ENCODE data around the gene COX8C.

DNA sequence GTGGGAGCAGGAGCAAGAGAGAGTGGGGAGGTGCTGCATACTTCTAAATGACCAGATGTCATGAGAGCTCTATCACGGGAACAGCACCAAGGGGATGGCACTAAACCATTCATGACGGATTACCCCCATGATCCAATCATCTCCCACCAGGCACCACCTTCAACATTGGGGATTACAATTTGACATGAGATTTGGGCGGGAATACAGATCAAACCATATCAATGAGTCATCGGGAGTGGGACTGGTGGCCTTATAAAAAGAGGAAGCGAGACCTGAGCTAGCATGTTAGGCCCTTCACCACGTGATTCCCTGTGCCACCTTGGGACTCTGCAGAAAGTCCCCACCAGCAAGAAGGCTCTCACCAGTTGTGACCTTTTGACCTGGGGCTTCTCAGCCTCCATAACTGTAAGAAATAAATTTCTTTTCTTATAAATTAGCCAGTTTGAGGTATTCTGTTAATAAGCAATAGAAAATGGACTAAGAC is 28.7 kb downstream of the COX8C start:
- TF ChIP-seq, protein P1, sequence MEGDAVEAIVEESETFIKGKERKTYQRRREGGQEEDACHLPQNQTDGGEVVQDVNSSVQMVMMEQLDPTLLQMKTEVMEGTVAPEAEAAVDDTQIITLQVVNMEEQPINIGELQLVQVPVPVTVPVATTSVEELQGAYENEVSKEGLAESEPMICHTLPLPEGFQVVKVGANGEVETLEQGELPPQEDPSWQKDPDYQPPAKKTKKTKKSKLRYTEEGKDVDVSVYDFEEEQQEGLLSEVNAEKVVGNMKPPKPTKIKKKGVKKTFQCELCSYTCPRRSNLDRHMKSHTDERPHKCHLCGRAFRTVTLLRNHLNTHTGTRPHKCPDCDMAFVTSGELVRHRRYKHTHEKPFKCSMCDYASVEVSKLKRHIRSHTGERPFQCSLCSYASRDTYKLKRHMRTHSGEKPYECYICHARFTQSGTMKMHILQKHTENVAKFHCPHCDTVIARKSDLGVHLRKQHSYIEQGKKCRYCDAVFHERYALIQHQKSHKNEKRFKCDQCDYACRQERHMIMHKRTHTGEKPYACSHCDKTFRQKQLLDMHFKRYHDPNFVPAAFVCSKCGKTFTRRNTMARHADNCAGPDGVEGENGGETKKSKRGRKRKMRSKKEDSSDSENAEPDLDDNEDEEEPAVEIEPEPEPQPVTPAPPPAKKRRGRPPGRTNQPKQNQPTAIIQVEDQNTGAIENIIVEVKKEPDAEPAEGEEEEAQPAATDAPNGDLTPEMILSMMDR (IDR thresholded peaks at IDR 0.05), result no peak
- TF ChIP-seq, protein P2, sequence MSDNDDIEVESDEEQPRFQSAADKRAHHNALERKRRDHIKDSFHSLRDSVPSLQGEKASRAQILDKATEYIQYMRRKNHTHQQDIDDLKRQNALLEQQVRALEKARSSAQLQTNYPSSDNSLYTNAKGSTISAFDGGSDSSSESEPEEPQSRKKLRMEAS (IDR thresholded peaks at IDR 0.05), result no peak
- no peak for TF ChIP-seq TP53 (CRISPR knock-in tag; IDR thresholded peaks at IDR 0.05)
- TF ChIP-seq HOXA7 (CRISPR knock-in tag; IDR thresholded peaks at IDR 0.05), result no peak
- TF ChIP-seq, protein P3, sequence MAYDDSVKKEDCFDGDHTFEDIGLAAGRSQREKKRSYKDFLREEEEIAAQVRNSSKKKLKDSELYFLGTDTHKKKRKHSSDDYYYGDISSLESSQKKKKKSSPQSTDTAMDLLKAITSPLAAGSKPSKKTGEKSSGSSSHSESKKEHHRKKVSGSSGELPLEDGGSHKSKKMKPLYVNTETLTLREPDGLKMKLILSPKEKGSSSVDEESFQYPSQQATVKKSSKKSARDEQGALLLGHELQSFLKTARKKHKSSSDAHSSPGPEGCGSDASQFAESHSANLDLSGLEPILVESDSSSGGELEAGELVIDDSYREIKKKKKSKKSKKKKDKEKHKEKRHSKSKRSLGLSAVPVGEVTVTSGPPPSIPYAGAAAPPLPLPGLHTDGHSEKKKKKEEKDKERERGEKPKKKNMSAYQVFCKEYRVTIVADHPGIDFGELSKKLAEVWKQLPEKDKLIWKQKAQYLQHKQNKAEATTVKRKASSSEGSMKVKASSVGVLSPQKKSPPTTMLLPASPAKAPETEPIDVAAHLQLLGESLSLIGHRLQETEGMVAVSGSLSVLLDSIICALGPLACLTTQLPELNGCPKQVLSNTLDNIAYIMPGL (CRISPR knock-in tag; IDR thresholded peaks at IDR 0.05; ENCODE audit: borderline replicate concordance), result no peak
- TF ChIP-seq CEBPB (IDR thresholded peaks at IDR 0.05), result no peak
- TF ChIP-seq MYC (IDR thresholded peaks at IDR 0.05; ENCODE audit: borderline replicate concordance, low read length), result no peak
